Measurements from ENCODE around the gene SRGAP3.

The SRGAP3 gene

DNA sequence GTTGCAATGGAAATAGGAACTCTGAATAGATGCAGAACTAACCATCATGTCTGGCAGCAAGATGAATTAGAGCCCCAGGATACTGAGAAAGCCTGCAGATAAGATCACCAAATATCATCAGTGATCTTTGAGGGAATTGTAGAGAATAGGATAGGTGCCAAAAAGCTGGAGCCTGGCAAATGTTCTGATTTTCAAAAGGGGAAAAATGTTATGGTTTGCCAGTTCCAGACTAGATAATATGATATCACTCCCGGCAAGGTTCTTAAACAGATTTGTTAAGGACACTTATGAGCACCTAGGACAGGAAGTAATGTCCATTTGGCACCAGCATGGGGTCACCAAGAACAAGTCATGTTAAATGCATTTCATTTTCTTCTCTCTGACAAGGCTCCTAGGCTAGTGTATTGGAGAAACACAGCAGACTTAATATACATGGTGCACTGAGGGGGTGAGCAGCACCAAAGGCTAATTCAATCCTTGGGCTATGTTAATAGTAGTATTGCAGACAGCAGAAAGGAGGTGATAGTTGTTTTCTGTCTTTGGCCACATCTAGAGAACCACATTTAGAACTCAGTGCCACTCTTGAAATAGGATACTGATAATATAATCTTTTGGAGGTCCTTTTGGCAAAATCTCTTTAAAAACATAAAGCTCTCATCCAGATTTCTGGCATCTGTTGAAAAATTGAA, 4.8 kb downstream of the SRGAP3 start:
- Histone ChIP-seq H3K4me3 (ENCODE audit: low read length, poor library complexity, severe bottlenecking) (peak overlapping the region; percentile 91), H3K9me2 (replicated peaks; ENCODE audit: low read depth, low read length) (no peaks in the 10 kb centered on the region), H4K20me1 (ENCODE audit: insufficient read depth, low read length, poor library complexity, severe bottlenecking) (peaks cover 6% of the 10 kb centered on the region), H3K36me3 (ENCODE audit: insufficient read depth, low read length) (no peaks in the 10 kb centered on the region), H2AFZ (ENCODE audit: low read length) (no peak overlapping the region), H3K9ac (ENCODE audit: low read depth, low read length, poor library complexity, severe bottlenecking) (peak overlapping the region; percentile 12), H3K27me3 (ENCODE audit: insufficient read depth, low read length, poor library complexity, severe bottlenecking) (no peaks in the 10 kb centered on the region), H3K4me1 (ENCODE audit: insufficient read depth, low read length, poor library complexity, severe bottlenecking) (peaks cover 49% of the 10 kb centered on the region), H3K9me3 (ENCODE audit: insufficient read depth, low read depth, low read length) (no peaks in the 10 kb centered on the region), H3K79me2 (ENCODE audit: insufficient read depth, low read length) (peaks cover 88% of the 10 kb centered on the region), H3F3A (ENCODE audit: low read depth) (no peaks in the 10 kb centered on the region), H3K4me2 (ENCODE audit: low read depth, low read length, poor library complexity, severe bottlenecking) (peak overlapping the region; percentile 91)
- no peak for TF ChIP-seq EZH2phosphoT487 (IDR thresholded peaks at IDR 0.05; ENCODE audit: borderline replicate concordance)
- TF ChIP-seq, protein P1, sequence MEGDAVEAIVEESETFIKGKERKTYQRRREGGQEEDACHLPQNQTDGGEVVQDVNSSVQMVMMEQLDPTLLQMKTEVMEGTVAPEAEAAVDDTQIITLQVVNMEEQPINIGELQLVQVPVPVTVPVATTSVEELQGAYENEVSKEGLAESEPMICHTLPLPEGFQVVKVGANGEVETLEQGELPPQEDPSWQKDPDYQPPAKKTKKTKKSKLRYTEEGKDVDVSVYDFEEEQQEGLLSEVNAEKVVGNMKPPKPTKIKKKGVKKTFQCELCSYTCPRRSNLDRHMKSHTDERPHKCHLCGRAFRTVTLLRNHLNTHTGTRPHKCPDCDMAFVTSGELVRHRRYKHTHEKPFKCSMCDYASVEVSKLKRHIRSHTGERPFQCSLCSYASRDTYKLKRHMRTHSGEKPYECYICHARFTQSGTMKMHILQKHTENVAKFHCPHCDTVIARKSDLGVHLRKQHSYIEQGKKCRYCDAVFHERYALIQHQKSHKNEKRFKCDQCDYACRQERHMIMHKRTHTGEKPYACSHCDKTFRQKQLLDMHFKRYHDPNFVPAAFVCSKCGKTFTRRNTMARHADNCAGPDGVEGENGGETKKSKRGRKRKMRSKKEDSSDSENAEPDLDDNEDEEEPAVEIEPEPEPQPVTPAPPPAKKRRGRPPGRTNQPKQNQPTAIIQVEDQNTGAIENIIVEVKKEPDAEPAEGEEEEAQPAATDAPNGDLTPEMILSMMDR (conservative IDR thresholded peaks at IDR 0.05; ENCODE audit: low read length): no peak

DNA sequence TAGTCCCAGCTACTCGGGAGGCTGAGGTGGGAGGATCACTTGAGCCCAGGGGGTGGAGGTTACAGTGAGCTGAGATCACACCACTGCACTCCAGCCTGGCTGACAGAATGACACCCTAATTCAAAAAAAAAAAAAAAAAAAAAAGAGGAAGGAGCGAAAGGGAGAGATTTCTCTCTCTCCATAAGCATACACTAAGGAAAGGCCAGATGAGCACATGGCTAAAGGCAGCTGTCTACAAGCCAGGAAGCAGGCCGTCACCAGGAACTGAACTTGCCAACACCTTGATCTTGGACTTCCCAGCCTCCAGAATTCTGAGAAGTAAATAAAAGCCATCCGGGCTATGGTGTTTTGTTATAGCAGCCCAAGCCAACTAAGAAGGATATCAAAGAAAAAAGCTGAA, 7.5 kb downstream of the SRGAP3 start:
- Histone ChIP-seq H3K27me3 (ENCODE audit: insufficient read depth, low read length, poor library complexity, severe bottlenecking) (no peaks in the 10 kb centered on the region), H3K4me3 (ENCODE audit: low read length, poor library complexity, severe bottlenecking) (no peak overlapping the region), H2AFZ (ENCODE audit: low read length) (no peak overlapping the region), H3K79me2 (ENCODE audit: insufficient read depth, low read length) (peaks cover 87% of the 10 kb centered on the region), H4K20me1 (ENCODE audit: insufficient read depth, low read length, poor library complexity, severe bottlenecking) (no peaks in the 10 kb centered on the region), H3K4me1 (ENCODE audit: insufficient read depth, low read length, poor library complexity, severe bottlenecking) (peaks cover 46% of the 10 kb centered on the region), H3K9me3 (ENCODE audit: insufficient read depth, low read depth, low read length) (no peaks in the 10 kb centered on the region), H3K9me2 (replicated peaks; ENCODE audit: low read depth, low read length) (no peaks in the 10 kb centered on the region), H3K9ac (ENCODE audit: low read depth, low read length, poor library complexity, severe bottlenecking) (no peak overlapping the region), H3F3A (ENCODE audit: low read depth) (no peaks in the 10 kb centered on the region), H3K36me3 (ENCODE audit: insufficient read depth, low read length) (no peaks in the 10 kb centered on the region), H3K4me2 (ENCODE audit: low read depth, low read length, poor library complexity, severe bottlenecking) (peak overlapping the region; percentile 26)
- TF ChIP-seq EZH2phosphoT487 (IDR thresholded peaks at IDR 0.05; ENCODE audit: borderline replicate concordance): no peak
- TF ChIP-seq, protein P1 (conservative IDR thresholded peaks at IDR 0.05; ENCODE audit: low read length): no peak

DNA sequence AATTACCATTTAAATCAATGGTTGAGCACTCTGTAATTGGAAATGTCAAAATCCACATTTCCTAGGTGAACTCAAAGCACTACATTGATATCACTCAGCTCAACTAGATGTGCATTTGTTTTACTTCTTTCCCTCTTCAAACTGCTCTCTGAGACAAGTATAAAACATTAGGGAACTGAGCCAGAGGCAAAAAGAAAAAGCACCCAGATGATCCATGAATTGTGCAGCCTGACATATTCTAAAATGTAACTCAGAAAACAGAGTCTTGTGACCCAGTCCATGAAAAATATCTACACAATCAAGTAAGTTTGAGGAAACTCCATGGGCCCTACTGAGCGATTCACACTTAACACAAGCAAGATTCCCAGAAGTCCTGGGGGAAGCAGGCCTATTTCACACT, 9.8 kb downstream of the SRGAP3 start:
- H3K4me2 ChIP-seq (ENCODE audit: low read depth, low read length, poor library complexity, severe bottlenecking): peak overlapping the region; percentile 26
- H3K27me3 ChIP-seq (ENCODE audit: insufficient read depth, low read length, poor library complexity, severe bottlenecking): no peaks in the 10 kb centered on the region
- 0 out of 2 replicates have a peak, but pooled peaks cover 2% of the 10 kb centered on the region for H3K36me3 ChIP-seq (ENCODE audit: insufficient read depth, low read length)
- no peaks in the 10 kb centered on the region for H3K9me3 ChIP-seq (ENCODE audit: insufficient read depth, low read depth, low read length)
- no peak overlapping the region for H2AFZ ChIP-seq (ENCODE audit: low read length)
- H3K4me1 ChIP-seq (ENCODE audit: insufficient read depth, low read length, poor library complexity, severe bottlenecking): peaks cover 27% of the 10 kb centered on the region
- H3F3A ChIP-seq (ENCODE audit: low read depth): no peaks in the 10 kb centered on the region
- no peaks in the 10 kb centered on the region for H3K9me2 ChIP-seq (replicated peaks; ENCODE audit: low read depth, low read length)
- H4K20me1 ChIP-seq (ENCODE audit: insufficient read depth, low read length, poor library complexity, severe bottlenecking): no peaks in the 10 kb centered on the region
- no peak overlapping the region for H3K9ac ChIP-seq (ENCODE audit: low read depth, low read length, poor library complexity, severe bottlenecking)
- peaks cover 67% of the 10 kb centered on the region for H3K79me2 ChIP-seq (ENCODE audit: insufficient read depth, low read length)
- H3K4me3 ChIP-seq (ENCODE audit: low read length, poor library complexity, severe bottlenecking): no peak overlapping the region
- no peak for TF ChIP-seq EZH2phosphoT487 (IDR thresholded peaks at IDR 0.05; ENCODE audit: borderline replicate concordance)
- TF ChIP-seq, protein P1 (conservative IDR thresholded peaks at IDR 0.05; ENCODE audit: low read length): no peak

All from Loucy (cell line).